K562 (cell line): ENCODE results near the gene PIGH. TPM values are rescaled to one million over a fixed set of nuclear protein-coding genes. Genes with fewer than 3 reads are reported as not detected.

Experiments
- ATAC-seq: fragments of 200-7000 bp; cut with Tn5 transposase; 3 replicates; pipeline ENCODE4 v1.9.1; 2020; ENCODE audit warnings: moderate library complexity
- BruUV-seq: library from RNA; stranded (reverse); fragments of 400-500 nt; replicated peaks from 2 replicates; lab custom pipeline; 2021; lab: Mats Ljungman, UMichigan
- CTCF ChIA-PET: fragments of 300-600 bp; formaldehyde crosslinking; extraction: SDS; loops from one replicate; lab custom pipeline; 2021; ENCODE audit warnings: low intra/inter-chr PET ratio; lab: Yijun Ruan, JAX
- POLR2A ChIA-PET: fragments of 300-600, 350-650 bp; sonication (Branson Sonifier 250); formaldehyde crosslinking; extraction: SDS; loops from one replicate; lab custom pipeline; 2021; ENCODE audit warnings: antibody characterized with exemption, inconsistent platforms; lab: Yijun Ruan, JAX
- DNase-seq, 4 experiments: peaks; one replicate each; pipeline versions ENCODE4 v3.0.0 to v3.0.0-alpha.2; 2011 to 2018; ENCODE audit warnings: low spot score in 3 of 4, mixed read lengths in 3 of 4; ENCODE audit errors: extremely low read depth in 1 of 4
- FAIRE-seq: peaks from 2 replicates; lab custom pipeline; 2011; peaks lifted over from hg19 to GRCh38; lab: Jason Lieb, UNC
- H2AFZ ChIP-seq: 2 replicates; pipeline ENCODE4 v1.6.0; 2011; ENCODE audit warnings: low read depth, low read length, control low read depth, inconsistent platforms
- H3K27ac ChIP-seq: fragments of 200-600 bp; 3 replicates; pipeline ENCODE4 v1.8.0; 2011; ENCODE audit warnings: low read depth, mild to moderate bottlenecking, control low read depth, inconsistent platforms, low read length, moderate library complexity, mixed read lengths; ENCODE audit errors: extremely low read depth
- H3K27me3 ChIP-seq, 2 experiments: fragments of 300-600 bp in 1 of 2; 2 replicates in 1 of 2; 3 replicates in 1 of 2; pipeline versions ENCODE4 v1.6.0 to v1.8.0; 2011; ENCODE audit warnings: inconsistent platforms in 2 of 2, low read length in 2 of 2, mild to moderate bottlenecking in 1 of 2, mixed read lengths in 1 of 2, moderate library complexity in 1 of 2; ENCODE audit not compliant: control insufficient read depth in 2 of 2, insufficient read depth in 2 of 2
- H3K36me3 ChIP-seq: fragments of 300-600 bp; 3 replicates; pipeline ENCODE4 v1.8.0; 2011; ENCODE audit warnings: mild to moderate bottlenecking, low read length, inconsistent platforms; ENCODE audit not compliant: control insufficient read depth, insufficient read depth
- H3K4me1 ChIP-seq, 2 experiments: fragments of 200-600 bp in 1 of 2; replicated peaks in 1 of 2; 2 replicates in 1 of 2; 3 replicates in 1 of 2; pipeline versions ENCODE4 v1.5.1 to v1.8.0; 2011; ENCODE audit warnings: inconsistent platforms in 2 of 2, low read length in 2 of 2, mild to moderate bottlenecking in 1 of 2, mixed read lengths in 1 of 2, moderate library complexity in 1 of 2; ENCODE audit not compliant: control insufficient read depth in 2 of 2, insufficient read depth in 2 of 2
- H3K4me2 ChIP-seq: 2 replicates; pipeline ENCODE4 v1.6.1; 2011; ENCODE audit warnings: low read length, control low read depth, inconsistent platforms, mixed read lengths; ENCODE audit not compliant: insufficient read depth
- H3K4me3 ChIP-seq: fragments of 200-600 bp; sonication (generic), shearing (Covaris generic); 2 replicates; pipeline ENCODE4 v1.5.1; 2016; ENCODE audit warnings: control low read depth, inconsistent platforms
- H3K79me2 ChIP-seq: fragments of 200-600 bp; 3 replicates; pipeline ENCODE4 v1.8.0; 2011; ENCODE audit warnings: low read length, inconsistent platforms; ENCODE audit not compliant: control insufficient read depth, insufficient read depth
- H3K9ac ChIP-seq, 2 experiments: 2 replicates each; pipeline versions ENCODE4 v1.6.0 to v1.6.1; 2011; ENCODE audit warnings: low read depth in 2 of 2, low read length in 2 of 2, control low read depth in 1 of 2, inconsistent platforms in 1 of 2, mild to moderate bottlenecking in 1 of 2, mixed read lengths in 1 of 2; ENCODE audit not compliant: insufficient read depth in 1 of 2
- H3K9me1 ChIP-seq: one replicate; pipeline ENCODE4 v1.6.0; 2011; ENCODE audit warnings: inconsistent platforms, mild to moderate bottlenecking, low read length, moderate library complexity; ENCODE audit not compliant: control insufficient read depth, insufficient read depth
- H3K9me3 ChIP-seq: replicated peaks from 2 replicates; pipeline ENCODE4 v1.5.1; 2011; ENCODE audit warnings: low read depth, low read length, inconsistent platforms; ENCODE audit not compliant: control insufficient read depth, insufficient read depth
- H4K20me1 ChIP-seq: replicated peaks from 2 replicates; pipeline ENCODE4 v1.6.1; 2011; ENCODE audit warnings: low read length, inconsistent platforms, mixed read lengths; ENCODE audit not compliant: control insufficient read depth, insufficient read depth
- NFXL1 ChIP-seq: fragments of 450-650 bp; formaldehyde crosslinking; IDR thresholded peaks from 2 replicates; pipeline ENCODE4 v1.4.0; 2021; ENCODE audit warnings: mild to moderate bottlenecking
- SMAD2 ChIP-seq: fragments of 150-350 bp; IDR thresholded peaks from 2 replicates; pipeline ENCODE4 v1.6.1; 2014; ENCODE audit warnings: low read depth, mild to moderate bottlenecking, low read length
- ZBTB17 ChIP-seq: fragments of 450-650 bp; formaldehyde crosslinking; IDR thresholded peaks from 2 replicates; pipeline ENCODE4 v1.4.0; 2020; ENCODE audit warnings: mild to moderate bottlenecking
- ZKSCAN3 ChIP-seq: fragments of 250-450 bp; sonication (Bioruptor Pico); IDR thresholded peaks from 2 replicates; pipeline ENCODE4 v1.4.0; 2020
- ZNF699 ChIP-seq: fragments of 250-450 bp; sonication (Bioruptor Pico); IDR thresholded peaks from 2 replicates; pipeline ENCODE4 v1.8.0; 2021; ENCODE audit warnings: mild to moderate bottlenecking, moderate library complexity; ENCODE audit not compliant: insufficient replicate concordance
- WGBS: fragments of 100-300 bp; shearing (Covaris generic); methylation state at CpG from one replicate; pipeline ENCODE4 v1.1.6; 2016; ENCODE audit warnings: low coverage, mixed read lengths; ENCODE audit not compliant: insufficient coverage; ENCODE audit errors: missing lambda C conversion rate; 5-methylcytosine and 5-hydroxymethylcytosine counted together
- in situ Hi-C: fragments of 300-500 bp; cut with MboI; formaldehyde crosslinking; loops from 4 replicates; pipeline ENCODE4 v1.15.0; 2018; ENCODE audit warnings: inconsistent platforms, mixed read lengths
- intact Hi-C: fragments of 100-400 bp; cut with micrococcal nuclease; formaldehyde crosslinking; loops from 2 replicates; pipeline ENCODE4 v1.14.2; 2022
- polyA plus RNA-seq, 8 experiments: library from polyadenylated mRNA; depleted of rRNA in 4 of 8; stranded (reverse) in 5 of 8; unstranded in 3 of 8; fragments of >200 nt; fragmentation: Nextera tagmentation in 2 of 8; fragmentation: Illumina TruSeq in 1 of 8; extraction: Ambion mirVana in 2 of 8; extraction: Trizol in 1 of 8; gene quantifications; 2 replicates each; pipeline versions ENCODE4 v1.2.1 to v1.2.3, GENCODE V29; 2011 to 2014; ENCODE audit warnings: inconsistent platforms in 1 of 8, missing spikeins in 1 of 8
- total RNA-seq, 7 experiments: library from RNA; depleted of rRNA in 6 of 7; stranded (reverse); fragments of >200 nt in 6 of 7; fragmentation: Illumina TruSeq in 2 of 7; extraction: Trizol in 2 of 7; gene quantifications; 2 replicates each; pipeline versions ENCODE4 v1.2.1 to v1.2.3, GENCODE V29; 2011 to 2021; ENCODE audit warnings: low replicate concordance in 1 of 7
- TF ChIP-seq, protein P1 (sequence below): sonication (generic); formaldehyde crosslinking; IDR thresholded peaks from 2 replicates; pipeline ENCODE4 v1.8.1; 2022; ENCODE audit warnings: missing genetic modification reagents
- TF ChIP-seq, protein P2 (sequence below), 2 experiments: fragments of 450-650 bp; IDR thresholded peaks; 2 replicates each; pipeline ENCODE4 v1.6.1; 2016

The PIGH gene
- total and polyA plus RNA-seq, 9 of the 15 experiments (the other 6 are each of a cell fraction or from before 2014, with no cell fraction given): 21.1 to 53.4 (median 24.7) TPM

GRCh38 chr14:67633451-67634147 lies 33.5 kb upstream of the PIGH start:
- CTCF ChIA-PET: no interaction called here
- Histone ChIP-seq H3K9me3 (no peaks in the 10 kb centered on the region), H3K36me3 (no peaks in the 10 kb centered on the region; the same call in 2 of the 3 replicates), H3K79me2 (no peaks in the 10 kb centered on the region), H3K4me1 (peaks cover 0 to 32% of the 10 kb centered on the region in 2 experiments; a peak in 3 of 5 replicates), H3K4me2 (no peak overlapping the region), H3K27me3 (no peaks in the 10 kb centered on the region), H3K9ac (no peak overlapping the region), H2AFZ (no peak overlapping the region), H3K9me1 (no peaks in the 10 kb centered on the region), H3K27ac (no peak overlapping the region), H4K20me1 (no peaks in the 10 kb centered on the region), H3K4me3 (no peak overlapping the region)
- no peak for ATAC-seq
- WGBS: 80% methylated on average over 4 of the region's 5 CpGs
- TF ChIP-seq, protein P1, sequence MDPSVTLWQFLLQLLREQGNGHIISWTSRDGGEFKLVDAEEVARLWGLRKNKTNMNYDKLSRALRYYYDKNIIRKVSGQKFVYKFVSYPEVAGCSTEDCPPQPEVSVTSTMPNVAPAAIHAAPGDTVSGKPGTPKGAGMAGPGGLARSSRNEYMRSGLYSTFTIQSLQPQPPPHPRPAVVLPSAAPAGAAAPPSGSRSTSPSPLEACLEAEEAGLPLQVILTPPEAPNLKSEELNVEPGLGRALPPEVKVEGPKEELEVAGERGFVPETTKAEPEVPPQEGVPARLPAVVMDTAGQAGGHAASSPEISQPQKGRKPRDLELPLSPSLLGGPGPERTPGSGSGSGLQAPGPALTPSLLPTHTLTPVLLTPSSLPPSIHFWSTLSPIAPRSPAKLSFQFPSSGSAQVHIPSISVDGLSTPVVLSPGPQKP: no peak
- TF ChIP-seq, protein P2, sequence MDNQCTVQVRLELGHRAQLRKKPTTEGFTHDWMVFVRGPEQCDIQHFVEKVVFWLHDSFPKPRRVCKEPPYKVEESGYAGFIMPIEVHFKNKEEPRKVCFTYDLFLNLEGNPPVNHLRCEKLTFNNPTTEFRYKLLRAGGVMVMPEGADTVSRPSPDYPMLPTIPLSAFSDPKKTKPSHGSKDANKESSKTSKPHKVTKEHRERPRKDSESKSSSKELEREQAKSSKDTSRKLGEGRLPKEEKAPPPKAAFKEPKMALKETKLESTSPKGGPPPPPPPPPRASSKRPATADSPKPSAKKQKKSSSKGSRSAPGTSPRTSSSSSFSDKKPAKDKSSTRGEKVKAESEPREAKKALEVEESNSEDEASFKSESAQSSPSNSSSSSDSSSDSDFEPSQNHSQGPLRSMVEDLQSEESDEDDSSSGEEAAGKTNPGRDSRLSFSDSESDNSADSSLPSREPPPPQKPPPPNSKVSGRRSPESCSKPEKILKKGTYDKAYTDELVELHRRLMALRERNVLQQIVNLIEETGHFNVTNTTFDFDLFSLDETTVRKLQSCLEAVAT (IDR thresholded peaks at IDR 0.05): peak in 1 of 2 experiments; percentile 70; a peak in 1 of 4 replicates
- TF ChIP-seq SMAD2 (no peak), ZNF699 (CRISPR knock-in tag) (no peak), NFXL1 (CRISPR knock-in tag) (no peak), ZKSCAN3 (no peak), ZBTB17 (CRISPR knock-in tag) (peak; percentile 83)
- in situ Hi-C loops: no loop called here
- FAIRE-seq: no peak
- DNase-seq: no peak
- POLR2A ChIA-PET: no interaction called here
- intact Hi-C loops: no loop called here
- BruUV-seq: no TSS peak
